Activated B cell treated with CpG ODN at 0.5 μM for 24 hours (primary cell): ENCODE results near the gene TMEM30A. TPM values are rescaled to one million over a fixed set of nuclear protein-coding genes. Genes with fewer than 3 reads are reported as not detected.
A peak's percentile ranks its signal among the peaks of the same experiment; 100 is the strongest.

Experiments used
- ATAC-seq: fragments of 200-7000 bp; cut with Tn5 transposase; one replicate; pipeline ENCODE4 v1.10.0; 2021; ENCODE audit warnings: low read depth, mild to moderate bottlenecking, moderate library complexity
- CTCF ChIA-PET: fragments of 350-600 bp; sonication (Branson Sonifier 250); formaldehyde crosslinking; loops from one replicate; lab custom pipeline; 2021; ENCODE audit warnings: antibody characterized with exemption; lab: Charles Lee
- POLR2A ChIA-PET: fragments of 350-600 bp; sonication (Branson Sonifier 250); formaldehyde crosslinking; loops from one replicate; lab custom pipeline; 2021; ENCODE audit warnings: antibody characterized with exemption; lab: Charles Lee
- DNase-seq: peaks from one replicate; pipeline ENCODE4 v3.0.0; 2022
- H3K27ac Mint-ChIP-seq: one replicate; pipeline ENCODE4 v1.8.0; 2020; ENCODE audit warnings: mixed read lengths
- H3K27me3 Mint-ChIP-seq: one replicate; pipeline ENCODE4 v1.8.0; 2021; ENCODE audit warnings: mixed read lengths
- H3K36me3 Mint-ChIP-seq: one replicate; pipeline ENCODE4 v1.8.0; 2021; ENCODE audit warnings: low read depth, mixed read lengths
- H3K4me1 Mint-ChIP-seq: one replicate; pipeline ENCODE4 v1.8.0; 2021; ENCODE audit warnings: mixed read lengths
- H3K4me3 Mint-ChIP-seq: one replicate; pipeline ENCODE4 v1.8.0; 2020; ENCODE audit warnings: mild to moderate bottlenecking, mixed read lengths
- H3K9me3 Mint-ChIP-seq: one replicate; pipeline ENCODE4 v1.8.0; 2020; ENCODE audit warnings: mixed read lengths
- intact Hi-C: fragments of 100-400 bp; cut with micrococcal nuclease; formaldehyde crosslinking; loops from one replicate; pipeline ENCODE4 v1.15.1; 2024
- total RNA-seq: library from RNA; stranded (reverse); gene quantifications from 2 replicates; pipeline ENCODE4 v1.2.3, GENCODE V29; 2022
- TF ChIP-seq, protein P1 (sequence below): fragments of 200-600 bp; IDR thresholded peaks from one replicate; pipeline ENCODE4 v1.8.0; 2022; ENCODE audit warnings: antibody characterized with exemption, mild to moderate bottlenecking

TMEM30A gene
- total RNA-seq, 1 donor from 2014 or later: 38.7 TPM

- Mint-ChIP-seq H3K4me3 (peak overlapping the region; percentile 78), H3K27ac (no peak overlapping the region), H3K9me3 (no peaks in the 10 kb centered on the region), H3K36me3 (no peaks in the 10 kb centered on the region), H3K4me1 (peaks cover 46% of the 10 kb centered on the region), H3K27me3 (peaks cover 68% of the 10 kb centered on the region)
- ATAC-seq: no peak
- POLR2A ChIA-PET: interaction anchor here (1.8 kb wide), 1 partner anchor 34 kb away, joined by 8 read pairs; the partner anchor contains the start of gene COX7A2
- CTCF ChIA-PET: interaction anchor here (0.7 to 10.6 kb wide), 24 partner anchors 9 to 1557 kb away, joined by 3 to 272 read pairs (median 5); partner anchors contain the start of genes COX7A2 and TMEM30A
- DNase-seq: no peak
- TF ChIP-seq, protein P1, sequence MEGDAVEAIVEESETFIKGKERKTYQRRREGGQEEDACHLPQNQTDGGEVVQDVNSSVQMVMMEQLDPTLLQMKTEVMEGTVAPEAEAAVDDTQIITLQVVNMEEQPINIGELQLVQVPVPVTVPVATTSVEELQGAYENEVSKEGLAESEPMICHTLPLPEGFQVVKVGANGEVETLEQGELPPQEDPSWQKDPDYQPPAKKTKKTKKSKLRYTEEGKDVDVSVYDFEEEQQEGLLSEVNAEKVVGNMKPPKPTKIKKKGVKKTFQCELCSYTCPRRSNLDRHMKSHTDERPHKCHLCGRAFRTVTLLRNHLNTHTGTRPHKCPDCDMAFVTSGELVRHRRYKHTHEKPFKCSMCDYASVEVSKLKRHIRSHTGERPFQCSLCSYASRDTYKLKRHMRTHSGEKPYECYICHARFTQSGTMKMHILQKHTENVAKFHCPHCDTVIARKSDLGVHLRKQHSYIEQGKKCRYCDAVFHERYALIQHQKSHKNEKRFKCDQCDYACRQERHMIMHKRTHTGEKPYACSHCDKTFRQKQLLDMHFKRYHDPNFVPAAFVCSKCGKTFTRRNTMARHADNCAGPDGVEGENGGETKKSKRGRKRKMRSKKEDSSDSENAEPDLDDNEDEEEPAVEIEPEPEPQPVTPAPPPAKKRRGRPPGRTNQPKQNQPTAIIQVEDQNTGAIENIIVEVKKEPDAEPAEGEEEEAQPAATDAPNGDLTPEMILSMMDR: no peak
- intact Hi-C loops: loop anchor here (1.0 to 5.0 kb wide), 6 partner anchors 34 to 1757 kb away; partner anchors contain the start of genes CGAS and COX7A2
These were observed 75.3 kb downstream of the TMEM30A start for GRCh38 chr6:75209184-75209723.

GRCh38 chr6:75208298-75209183, 76.1 kb downstream of the TMEM30A start:
- TF ChIP-seq, protein P1: peak; percentile 56
- peak; percentile 76 for ATAC-seq
- H3K27ac Mint-ChIP-seq: peak overlapping the region; percentile 30
- H3K27me3 Mint-ChIP-seq: peaks cover 71% of the 10 kb centered on the region
- H3K9me3 Mint-ChIP-seq: no peaks in the 10 kb centered on the region
- H3K4me1 Mint-ChIP-seq: peaks cover 52% of the 10 kb centered on the region
- peak; percentile 63 for DNase-seq
- H3K4me3 Mint-ChIP-seq: peak overlapping the region; percentile 78
- ChIA-PET POLR2A (interaction anchor here (1.8 kb wide), 1 partner anchor 35 kb away, joined by 8 read pairs; the partner anchor contains the start of gene COX7A2), CTCF (interaction anchor here (0.5 to 10.6 kb wide), 26 partner anchors 10 to 1556 kb away, joined by 3 to 272 read pairs (median 4); partner anchors contain the start of genes COX7A2 and TMEM30A)
- H3K36me3 Mint-ChIP-seq: no peaks in the 10 kb centered on the region
- intact Hi-C loops: loop anchor here (1.0 to 5.0 kb wide), 7 partner anchors 34 to 1756 kb away; partner anchors contain the start of genes CGAS and COX7A2

DNA sequence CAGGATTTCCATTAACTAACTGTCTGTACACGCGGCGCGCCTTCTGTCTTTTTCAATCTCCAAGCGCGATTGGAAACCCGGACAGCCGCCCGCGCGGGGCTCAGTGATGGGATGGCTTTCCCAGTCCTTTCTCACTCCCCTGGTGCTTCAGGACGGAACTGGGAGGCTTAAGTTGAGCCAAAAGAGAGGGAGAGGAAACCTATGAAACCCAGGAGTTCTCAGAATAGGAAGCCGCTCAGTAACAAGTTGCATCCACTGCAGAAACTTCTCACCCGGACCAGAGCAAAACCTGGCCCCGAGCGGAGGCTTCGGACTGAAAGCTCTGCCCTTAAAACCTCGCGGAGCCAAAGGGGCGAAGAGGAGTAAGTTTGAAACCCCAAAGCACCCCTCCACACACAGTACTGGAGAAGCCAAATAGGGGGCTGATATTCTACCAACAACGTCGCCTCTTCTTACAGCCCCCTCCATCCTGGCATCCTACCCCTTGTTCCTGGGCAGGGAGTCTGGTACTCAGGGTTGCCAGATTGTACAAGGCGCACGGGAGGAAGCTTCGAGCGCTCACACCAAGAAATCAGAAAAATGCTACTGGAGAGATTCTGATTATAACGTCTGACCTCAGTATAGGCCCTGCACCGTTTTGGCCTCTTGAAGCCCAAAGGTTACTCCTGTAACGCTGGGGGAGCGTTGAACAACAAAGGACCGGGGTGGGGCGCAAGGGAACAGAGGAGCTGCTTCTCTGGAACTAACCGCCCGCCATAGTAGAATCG, 77.8 kb downstream of the TMEM30A start:
- DNase-seq (no peak), ATAC-seq (no peak)
- H3K9me3 Mint-ChIP-seq: no peaks in the 10 kb centered on the region
- ChIA-PET CTCF (interaction anchor here (1.3 to 10.6 kb wide), 2 partner anchors 1466 to 1480 kb away, joined by 3 to 272 read pairs; no protein-coding TSS in a partner anchor), POLR2A (no interaction called here)
- peak overlapping the region; percentile 67 for H3K4me3 Mint-ChIP-seq
- no peaks in the 10 kb centered on the region for H3K36me3 Mint-ChIP-seq
- peaks cover 60% of the 10 kb centered on the region for H3K4me1 Mint-ChIP-seq
- H3K27ac Mint-ChIP-seq: no peak overlapping the region
- TF ChIP-seq, protein P1: no peak
- peaks cover 79% of the 10 kb centered on the region for H3K27me3 Mint-ChIP-seq
- intact Hi-C loops: loop anchor here (5.0 kb wide), 1 partner anchor 1754 kb away; the partner anchor contains the start of gene CGAS

GRCh38 chr6:75205776-75206575, 78.6 kb downstream of the TMEM30A start, which contains the start of gene COL12A1:
Gene COL12A1, minus strand, starts transcription at chr6:75206053. Its CDS starts 3,261 bp downstream, at chr6:75202792.
- DNase-seq (peak; percentile 20), ATAC-seq (no peak)
- intact Hi-C loops: loop anchor here (2.0 to 5.0 kb wide), 2 partner anchors 797 to 1754 kb away; partner anchors contain the start of gene CGAS
- Mint-ChIP-seq H3K36me3 (no peaks in the 10 kb centered on the region), H3K27ac (no peak within 1 kb of the TSS), H3K9me3 (no peaks in the 10 kb centered on the region), H3K4me3 (peak within 1 kb of the TSS; percentile 73), H3K27me3 (peaks cover 78% of the 10 kb centered on the region), H3K4me1 (peaks cover 60% of the 10 kb centered on the region)
- CTCF ChIA-PET: interaction anchor here (0.9 to 10.6 kb wide), 2 partner anchors 1465 to 1530 kb away, joined by 3 to 272 read pairs; no protein-coding TSS in a partner anchor
- POLR2A ChIA-PET: no interaction called here
- TF ChIP-seq, protein P1: no peak
